Measurements from ENCODE around the gene SLC35D3.
A peak's percentile ranks its signal among the peaks of the same experiment; 100 is the strongest.
"Not testable (repeated sequence)": the region's sequence is repeated elsewhere in the genome, so short reads cannot be mapped to it uniquely, and the experiment has no call there.

The SLC35D3 gene

GRCh38 chr6:136967876-136968752 lies 46.0 kb downstream of the SLC35D3 start:
- peak; percentile 88 for DNase-seq

- no peak for DNase-seq
These were observed 46.7 kb downstream of the SLC35D3 start for GRCh38 chr6:136968837-136969236.

GRCh38 chr6:136969433-136969832 lies 47.3 kb downstream of the SLC35D3 start:
- DNase-seq: peak; percentile 72

GRCh38 chr6:136969930-136970329 lies 47.8 kb downstream of the SLC35D3 start:
- no peak for DNase-seq

- no peak for DNase-seq
These were observed 49.5 kb downstream of the SLC35D3 start for GRCh38 chr6:136971609-136972008.

- DNase-seq: not testable (repeated sequence)
These were observed 51.7 kb downstream of the SLC35D3 start for GRCh38 chr6:136973781-136974180.
